ENCODE results near the gene GRM7.

GRCh38 chr3:7781395-7781794 is 920.5 kb downstream of the GRM7 start:
- TF ChIP-seq, protein P1, sequence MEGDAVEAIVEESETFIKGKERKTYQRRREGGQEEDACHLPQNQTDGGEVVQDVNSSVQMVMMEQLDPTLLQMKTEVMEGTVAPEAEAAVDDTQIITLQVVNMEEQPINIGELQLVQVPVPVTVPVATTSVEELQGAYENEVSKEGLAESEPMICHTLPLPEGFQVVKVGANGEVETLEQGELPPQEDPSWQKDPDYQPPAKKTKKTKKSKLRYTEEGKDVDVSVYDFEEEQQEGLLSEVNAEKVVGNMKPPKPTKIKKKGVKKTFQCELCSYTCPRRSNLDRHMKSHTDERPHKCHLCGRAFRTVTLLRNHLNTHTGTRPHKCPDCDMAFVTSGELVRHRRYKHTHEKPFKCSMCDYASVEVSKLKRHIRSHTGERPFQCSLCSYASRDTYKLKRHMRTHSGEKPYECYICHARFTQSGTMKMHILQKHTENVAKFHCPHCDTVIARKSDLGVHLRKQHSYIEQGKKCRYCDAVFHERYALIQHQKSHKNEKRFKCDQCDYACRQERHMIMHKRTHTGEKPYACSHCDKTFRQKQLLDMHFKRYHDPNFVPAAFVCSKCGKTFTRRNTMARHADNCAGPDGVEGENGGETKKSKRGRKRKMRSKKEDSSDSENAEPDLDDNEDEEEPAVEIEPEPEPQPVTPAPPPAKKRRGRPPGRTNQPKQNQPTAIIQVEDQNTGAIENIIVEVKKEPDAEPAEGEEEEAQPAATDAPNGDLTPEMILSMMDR (IDR thresholded peaks at IDR 0.05; ENCODE audit: low read length): no peak
- no peak for TF ChIP-seq EZH2phosphoT487 (IDR thresholded peaks at IDR 0.05; ENCODE audit: low read length)
